ENCODE results near the gene ZW10.

ZW10 gene

GRCh38 chr11:113781682-113782081 is 8.2 kb upstream of the ZW10 start:
- H3K4me3 ChIP-seq (replicated peaks in 1 of 2; ENCODE audit: low read depth in 2 of 2, low read length in 2 of 2) = no peak overlapping the region
- DNase-seq (ENCODE audit: low read depth in 2 of 2) = no peak
- TF ChIP-seq CTCF (IDR thresholded peaks at IDR 0.05; ENCODE audit: low read depth, low read length) = no peak

GRCh38 chr11:113779496-113779895 is 6.0 kb upstream of the ZW10 start, which contains the start of gene CLDN25:
Gene CLDN25 (plus strand): TSS chr11:113779796. CDS start chr11:113779796, 0 bp downstream.
- no peak for TF ChIP-seq CTCF (IDR thresholded peaks at IDR 0.05; ENCODE audit: low read depth, low read length)
- DNase-seq (ENCODE audit: low read depth in 2 of 2) = no peak
- H3K4me3 ChIP-seq (replicated peaks in 1 of 2; ENCODE audit: low read depth in 2 of 2, low read length in 2 of 2) = no peak within 1 kb of the TSS

GRCh38 chr11:113778111-113778910 is 4.8 kb upstream of the ZW10 start:
- no peak for TF ChIP-seq CTCF (IDR thresholded peaks at IDR 0.05; ENCODE audit: low read depth, low read length)
- DNase-seq (ENCODE audit: low read depth in 2 of 2) = peak; percentile 23 to 58
- H3K4me3 ChIP-seq (replicated peaks in 1 of 2; ENCODE audit: low read depth in 2 of 2, low read length in 2 of 2) = no peak overlapping the region

- H3K4me3 ChIP-seq (replicated peaks in 1 of 2; ENCODE audit: low read depth in 2 of 2, low read length in 2 of 2) = peak overlapping the region; percentile 87 to 97
- TF ChIP-seq CTCF (IDR thresholded peaks at IDR 0.05; ENCODE audit: low read depth, low read length) = no peak
- DNase-seq (ENCODE audit: low read depth in 2 of 2) = no peak
Measured at GRCh38 chr11:113774174-113774503, 647 bp upstream of the ZW10 start.

DNA sequence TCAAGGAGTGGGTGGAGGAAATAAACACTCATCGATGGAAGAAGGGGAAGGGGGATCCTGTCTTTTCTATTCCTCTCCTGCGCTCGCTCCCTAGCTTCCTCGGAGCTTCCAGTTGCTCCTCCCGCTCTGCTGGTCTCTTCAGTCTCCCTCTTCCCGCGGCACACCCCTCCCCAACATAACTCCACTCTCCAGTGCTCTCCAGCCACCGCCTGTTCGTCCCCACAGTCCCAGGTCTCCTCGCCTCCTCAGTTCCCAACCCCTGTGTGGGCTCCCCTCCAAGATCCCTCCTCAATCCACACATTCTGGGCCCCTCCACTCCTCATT is 438 bp downstream of the ZW10 start:
- peak overlapping the region; percentile 87 to 97 for H3K4me3 ChIP-seq (replicated peaks in 1 of 2; ENCODE audit: low read depth in 2 of 2, low read length in 2 of 2)
- TF ChIP-seq CTCF (IDR thresholded peaks at IDR 0.05; ENCODE audit: low read depth, low read length) = no peak
- DNase-seq (ENCODE audit: low read depth in 2 of 2) = peak; percentile 33 to 34

DNA sequence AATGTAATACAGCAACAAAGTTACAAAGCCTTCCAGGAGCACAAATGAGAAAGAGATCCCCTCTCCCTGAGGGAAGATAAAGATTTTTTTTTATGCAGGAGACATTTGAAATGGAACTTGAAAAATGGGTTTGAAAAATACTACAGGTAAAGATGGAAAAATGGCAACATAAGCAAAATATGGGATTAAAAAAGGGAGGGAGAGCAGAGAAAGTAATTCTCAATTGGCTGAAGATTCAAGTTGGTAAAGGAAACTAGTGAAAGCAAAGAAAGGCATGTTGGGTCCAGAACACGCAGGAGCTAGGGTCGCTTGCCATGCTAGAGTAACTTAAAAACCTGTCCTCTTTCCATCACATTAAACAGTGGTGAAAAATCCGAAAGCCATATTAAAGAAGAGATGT is 1.5 kb downstream of the ZW10 start:
- TF ChIP-seq CTCF (IDR thresholded peaks at IDR 0.05; ENCODE audit: low read depth, low read length) = no peak
- no peak for DNase-seq (ENCODE audit: low read depth in 2 of 2)
- H3K4me3 ChIP-seq (replicated peaks in 1 of 2; ENCODE audit: low read depth in 2 of 2, low read length in 2 of 2) = no peak overlapping the region
